Type B pancreatic cell (in vitro differentiated cells): ENCODE results near the gene DPP8. TPM values are rescaled to one million over a fixed set of nuclear protein-coding genes. Genes with fewer than 3 reads are reported as not detected.

Source experiments
- DNase-seq: peaks from one replicate; pipeline ENCODE4 v3.0.0; 2021; ENCODE audit warnings: mixed read lengths; ENCODE audit not compliant: unreplicated experiment; ENCODE audit errors: extremely low spot score
- H3K27ac Mint-ChIP-seq: 2 replicates; pipeline ENCODE4 v1.8.0; 2021; ENCODE audit warnings: mild to moderate bottlenecking, mixed read lengths
- H3K27me3 Mint-ChIP-seq: 2 replicates; pipeline ENCODE4 v1.8.0; 2021; ENCODE audit warnings: mixed read lengths
- H3K36me3 Mint-ChIP-seq: 2 replicates; pipeline ENCODE4 v1.8.0; 2021; ENCODE audit warnings: mixed read lengths
- H3K4me1 Mint-ChIP-seq: one replicate; pipeline ENCODE4 v1.8.0; 2021; ENCODE audit warnings: mixed read lengths; ENCODE audit not compliant: unreplicated experiment
- H3K4me3 Mint-ChIP-seq: 2 replicates; pipeline ENCODE4 v1.8.0; 2021; ENCODE audit warnings: mild to moderate bottlenecking, mixed read lengths
- H3K9me3 Mint-ChIP-seq: 2 replicates; pipeline ENCODE4 v1.8.0; 2021; ENCODE audit warnings: mixed read lengths
- total RNA-seq: library from RNA; stranded (reverse); gene quantifications from 2 replicates; pipeline ENCODE4 v1.2.1, GENCODE V29; 2021; ENCODE audit warnings: low replicate concordance
- TF ChIP-seq, protein P1 (sequence below): fragments of 200-600 bp; sonication (generic); conservative IDR thresholded peaks from 2 replicates; pipeline ENCODE4 v1.5.0; 2021; ENCODE audit warnings: antibody characterized with exemption, mild to moderate bottlenecking

Gene DPP8
- total RNA-seq, 1 donor from 2014 or later: 25.0 TPM

DNA sequence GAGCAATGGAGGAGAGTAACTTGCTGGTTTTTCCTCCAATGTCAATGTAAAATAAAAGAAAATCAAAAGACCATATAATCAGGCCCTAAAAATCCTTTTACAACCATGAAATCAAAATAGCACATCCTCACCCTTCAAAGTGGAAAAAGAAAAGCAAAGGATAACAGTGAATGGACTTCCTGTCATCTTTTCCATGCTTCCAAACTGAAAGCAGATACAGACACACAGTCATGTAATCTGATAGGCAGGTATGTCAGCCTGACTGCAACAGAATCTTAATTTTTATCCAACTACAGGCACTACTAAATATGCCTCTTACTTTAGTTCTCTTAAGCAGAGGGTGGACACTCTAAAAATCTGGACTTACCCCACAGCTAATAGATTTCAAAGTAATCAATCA lies 66.9 kb downstream of the DPP8 start:
- Mint-ChIP-seq H3K9me3 (no peaks in the 10 kb centered on the region), H3K36me3 (peaks cover 28% of the 10 kb centered on the region), H3K27ac (no peak overlapping the region), H3K4me3 (no peak overlapping the region), H3K27me3 (no peaks in the 10 kb centered on the region), H3K4me1 (no peaks in the 10 kb centered on the region)
- TF ChIP-seq, protein P1, sequence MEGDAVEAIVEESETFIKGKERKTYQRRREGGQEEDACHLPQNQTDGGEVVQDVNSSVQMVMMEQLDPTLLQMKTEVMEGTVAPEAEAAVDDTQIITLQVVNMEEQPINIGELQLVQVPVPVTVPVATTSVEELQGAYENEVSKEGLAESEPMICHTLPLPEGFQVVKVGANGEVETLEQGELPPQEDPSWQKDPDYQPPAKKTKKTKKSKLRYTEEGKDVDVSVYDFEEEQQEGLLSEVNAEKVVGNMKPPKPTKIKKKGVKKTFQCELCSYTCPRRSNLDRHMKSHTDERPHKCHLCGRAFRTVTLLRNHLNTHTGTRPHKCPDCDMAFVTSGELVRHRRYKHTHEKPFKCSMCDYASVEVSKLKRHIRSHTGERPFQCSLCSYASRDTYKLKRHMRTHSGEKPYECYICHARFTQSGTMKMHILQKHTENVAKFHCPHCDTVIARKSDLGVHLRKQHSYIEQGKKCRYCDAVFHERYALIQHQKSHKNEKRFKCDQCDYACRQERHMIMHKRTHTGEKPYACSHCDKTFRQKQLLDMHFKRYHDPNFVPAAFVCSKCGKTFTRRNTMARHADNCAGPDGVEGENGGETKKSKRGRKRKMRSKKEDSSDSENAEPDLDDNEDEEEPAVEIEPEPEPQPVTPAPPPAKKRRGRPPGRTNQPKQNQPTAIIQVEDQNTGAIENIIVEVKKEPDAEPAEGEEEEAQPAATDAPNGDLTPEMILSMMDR: no peak
- DNase-seq: no peak

DNA sequence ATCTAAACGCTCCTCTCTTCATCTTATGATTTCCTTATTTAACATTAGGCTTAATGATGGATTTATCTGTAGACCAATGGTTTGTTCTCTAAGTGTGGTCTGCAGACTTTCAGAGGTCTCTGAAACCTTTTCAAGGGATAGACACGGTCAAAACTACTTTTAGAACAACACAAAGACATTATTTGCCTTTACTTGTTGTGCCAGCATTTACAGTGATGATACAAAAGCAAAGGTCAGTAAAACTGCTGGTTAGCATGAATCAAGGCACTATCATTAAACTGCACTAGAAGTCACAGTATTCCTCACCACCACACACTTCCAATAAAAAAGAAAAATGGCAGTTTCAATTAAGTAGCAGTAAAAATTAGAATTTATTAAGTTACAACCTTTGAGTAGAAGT lies 70.3 kb downstream of the DPP8 start:
- TF ChIP-seq, protein P1: no peak
- H3K9me3 Mint-ChIP-seq: no peaks in the 10 kb centered on the region
- H3K27ac Mint-ChIP-seq: no peak overlapping the region
- peaks cover 30% of the 10 kb centered on the region for H3K36me3 Mint-ChIP-seq
- H3K4me3 Mint-ChIP-seq: no peak overlapping the region
- no peaks in the 10 kb centered on the region for H3K27me3 Mint-ChIP-seq
- no peaks in the 10 kb centered on the region for H3K4me1 Mint-ChIP-seq
- no peak for DNase-seq

DNA sequence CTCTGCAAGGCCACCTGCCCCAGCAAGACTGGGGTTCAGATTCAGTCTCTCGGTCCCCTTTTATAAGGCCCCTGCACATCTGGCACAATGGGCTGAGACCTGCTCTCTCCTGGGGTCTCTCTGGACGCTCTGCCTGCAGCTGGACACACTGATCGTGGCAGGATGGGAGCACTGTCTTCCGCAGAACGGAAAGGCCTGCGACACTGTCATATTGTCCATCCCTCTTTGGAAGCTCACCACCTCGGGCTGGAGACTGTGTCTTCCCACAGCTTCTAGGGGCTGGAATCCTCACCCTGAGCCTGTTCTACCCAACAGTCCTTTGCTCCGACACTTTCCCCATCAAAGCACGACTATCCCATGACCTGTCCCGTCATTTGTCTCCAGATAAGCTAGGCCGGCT lies 83.3 kb downstream of the DPP8 start:
- Mint-ChIP-seq H3K9me3 (no peaks in the 10 kb centered on the region), H3K36me3 (no peaks in the 10 kb centered on the region), H3K27me3 (peaks cover 3% of the 10 kb centered on the region), H3K27ac (no peak overlapping the region), H3K4me1 (peaks cover 6% of the 10 kb centered on the region), H3K4me3 (no peak overlapping the region)
- TF ChIP-seq, protein P1: no peak
- DNase-seq: no peak

DNA sequence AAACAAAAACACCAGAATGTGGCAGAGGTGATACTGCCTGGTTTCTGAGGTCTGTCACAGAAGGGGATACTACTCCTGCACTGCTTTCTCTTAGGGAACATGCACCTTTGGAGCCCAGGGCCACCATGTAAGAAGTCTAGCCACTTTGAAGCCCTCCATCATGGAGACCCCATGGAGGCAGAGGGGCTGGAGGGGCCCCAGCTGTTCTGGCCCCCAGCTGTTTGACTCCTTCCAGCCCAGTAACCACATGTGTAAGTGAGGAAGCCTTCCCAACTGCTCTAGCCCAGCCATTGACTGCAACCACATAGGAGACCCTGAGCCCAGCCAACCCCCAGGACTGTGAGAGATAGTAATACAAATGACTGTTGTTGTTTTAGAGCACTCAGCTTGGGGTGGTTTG lies 85.8 kb downstream of the DPP8 start:
- H3K27me3 Mint-ChIP-seq: peaks cover 3% of the 10 kb centered on the region
- no peak overlapping the region for H3K4me3 Mint-ChIP-seq
- no peaks in the 10 kb centered on the region for H3K9me3 Mint-ChIP-seq
- H3K36me3 Mint-ChIP-seq: no peaks in the 10 kb centered on the region
- no peak for DNase-seq
- peaks cover 6% of the 10 kb centered on the region for H3K4me1 Mint-ChIP-seq
- TF ChIP-seq, protein P1: no peak
- no peak overlapping the region for H3K27ac Mint-ChIP-seq

DNA sequence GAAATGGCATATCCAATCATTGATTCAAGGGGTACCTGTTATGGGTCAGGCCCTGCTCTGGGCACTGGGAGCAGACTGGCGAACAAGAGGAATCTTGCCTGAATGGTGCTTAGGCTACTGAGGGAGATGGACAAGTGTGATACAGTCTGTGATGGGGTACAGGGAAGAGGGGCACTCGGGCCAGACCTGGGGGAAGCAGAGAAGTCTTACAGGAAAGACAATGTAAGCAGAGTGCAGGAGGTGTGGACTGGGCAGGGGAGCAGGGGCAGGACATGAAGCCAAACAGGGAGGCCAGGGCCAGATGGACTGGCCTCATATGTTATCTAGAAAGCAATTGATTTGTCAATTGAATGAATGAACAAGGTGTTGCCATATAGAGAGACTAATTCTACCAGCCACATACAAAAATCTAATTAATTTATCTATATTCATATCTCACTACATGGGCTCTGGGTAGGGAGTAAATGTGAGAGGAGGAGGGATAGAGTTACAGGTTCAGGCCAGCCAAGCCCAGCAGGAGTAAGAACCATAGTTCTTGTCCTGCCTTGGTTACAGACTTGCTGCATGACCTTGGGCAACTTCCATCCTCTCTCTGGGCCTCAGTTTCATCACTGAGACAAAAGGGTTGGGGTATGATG lies 91.2 kb downstream of the DPP8 start:
- Mint-ChIP-seq H3K36me3 (no peaks in the 10 kb centered on the region), H3K27ac (peak overlapping the region; percentile 38), H3K4me1 (peaks cover 19% of the 10 kb centered on the region), H3K9me3 (no peaks in the 10 kb centered on the region), H3K4me3 (peak overlapping the region; percentile 4), H3K27me3 (peaks cover 29% of the 10 kb centered on the region)
- DNase-seq: no peak
- TF ChIP-seq, protein P1: no peak
